Right cardiac atrium (tissue), 5 donors: Measurements from ENCODE around the gene MEGF11. TPM values are rescaled to one million over a fixed set of nuclear protein-coding genes. Genes with fewer than 3 reads are reported as not detected.

Experiments used
- ATAC-seq, 2 donors: fragments of 200-7000 bp; cut with Tn5 transposase; one replicate each; pipeline versions ENCODE4 v1.8.0 to v1.9.1; 2020; ENCODE audit warnings: moderate library complexity in 2 of 2, mild to moderate bottlenecking in 1 of 2
- DNase-seq, 3 donors: peaks; one replicate each; pipeline ENCODE4 v3.0.0-alpha.2; 2020
- H3K27ac ChIP-seq: one replicate; pipeline ENCODE4 v1.5.1; 2013; ENCODE audit warnings: mild to moderate bottlenecking, low read length, control low read depth, moderate library complexity
- H3K27me3 ChIP-seq: one replicate; pipeline ENCODE4 v1.6.1; 2013; ENCODE audit not compliant: control insufficient read depth, insufficient read depth
- H3K4me1 ChIP-seq: one replicate; pipeline ENCODE4 v1.6.1; 2013; ENCODE audit warnings: low read length; ENCODE audit not compliant: control insufficient read depth, insufficient read depth
- H3K4me3 ChIP-seq: one replicate; pipeline ENCODE4 v1.5.1; 2013; ENCODE audit warnings: low read length, control low read depth
- H3K9me3 ChIP-seq: one replicate; pipeline ENCODE4 v1.6.1; 2013; ENCODE audit warnings: low read length; ENCODE audit not compliant: control insufficient read depth
- WGBS: extraction: QIAGEN DNeasy Blood & Tissue Kit; methylation state at CpG from one replicate; pipeline ENCODE4 v1.1.7; 2013; 5-methylcytosine and 5-hydroxymethylcytosine counted together
- intact Hi-C, 4 donors: fragments of 100-400 bp; cut with DNase I; formaldehyde crosslinking; loops; one replicate each; pipeline versions ENCODE4 v1.11.0 to v1.14.0; 2022 to 2023
- polyA plus RNA-seq: library from polyadenylated mRNA; stranded (reverse); fragments of 200-250 nt; gene quantifications from one replicate; pipeline ENCODE4 v1.2.3, GENCODE V29; 2013
- total RNA-seq, 4 donors: library from RNA; stranded (reverse); fragmentation: NEBNext Ultra II Directional; extraction: Animal tissue kit (Norgen Biotek cat#: 25700); gene quantifications; one replicate each; pipeline ENCODE4 v1.2.1, GENCODE V29; 2021
- donor health status: healthy with polysubstance abuse.
- donor health status: DM: no; HTN: yes; CAD: no.
- donor health status: DM: no; HTN: no; CAD: no.
- donor health status: DM: no; HTN: yes; CAD: no; lungs with severe emphysema.
- donor health status: DM: yes; HTN: yes; CAD: no.

MEGF11 gene
- total and polyA plus RNA-seq, 5 donors, result 0.08 to 0.11 (median 0.11) TPM; not detected in 2

GRCh38 chr15:65991721-65992483 is 261.6 kb downstream of the MEGF11 start:
- 59% methylated on average over 10 of the region's 10 CpGs for WGBS
- Histone ChIP-seq H3K4me3 (no peak overlapping the region), H3K9me3 (no peaks in the 10 kb centered on the region), H3K27ac (no peak overlapping the region), H3K27me3 (no peaks in the 10 kb centered on the region), H3K4me1 (no peaks in the 10 kb centered on the region)
- intact Hi-C loops, result loop anchor here in 1 of 4 donors (10.0 kb wide), 1 partner anchor 283 kb away; no protein-coding TSS in a partner anchor
- ATAC-seq, result no peak
- no peak for DNase-seq

GRCh38 chr15:65990298-65990981 is 263.1 kb downstream of the MEGF11 start:
- no peak for DNase-seq
- 77% methylated on average over 5 of the region's 5 CpGs for WGBS
- H3K9me3 ChIP-seq, result no peaks in the 10 kb centered on the region
- no peak overlapping the region for H3K27ac ChIP-seq
- intact Hi-C loops, result loop anchor here in 1 of 4 donors (10.0 kb wide), 1 partner anchor 284 kb away; no protein-coding TSS in a partner anchor
- ATAC-seq, result no peak
- no peak overlapping the region for H3K4me3 ChIP-seq
- no peaks in the 10 kb centered on the region for H3K27me3 ChIP-seq
- no peaks in the 10 kb centered on the region for H3K4me1 ChIP-seq

- no peak overlapping the region for H3K27ac ChIP-seq
- 44% methylated on average over 5 of the region's 5 CpGs for WGBS
- H3K4me1 ChIP-seq, result no peaks in the 10 kb centered on the region
- no peak for ATAC-seq
- H3K9me3 ChIP-seq, result no peaks in the 10 kb centered on the region
- intact Hi-C loops, result loop anchor here in 2 of 4 donors (10.0 kb wide), 3 partner anchors 198 to 298 kb away; no protein-coding TSS in a partner anchor
- H3K27me3 ChIP-seq, result no peaks in the 10 kb centered on the region
- DNase-seq, result no peak
- H3K4me3 ChIP-seq, result no peak overlapping the region
Measured at GRCh38 chr15:65987100-65987499, 266.4 kb downstream of the MEGF11 start.

GRCh38 chr15:65986416-65986815 is 267.1 kb downstream of the MEGF11 start:
- WGBS, result 42% methylated on average over 2 of the region's 2 CpGs
- DNase-seq (no peak), ATAC-seq (no peak)
- intact Hi-C loops, result loop anchor here in 2 of 4 donors (10.0 kb wide), 3 partner anchors 198 to 298 kb away; no protein-coding TSS in a partner anchor
- Histone ChIP-seq H3K27ac (no peak overlapping the region), H3K4me3 (no peak overlapping the region), H3K27me3 (no peaks in the 10 kb centered on the region), H3K9me3 (no peaks in the 10 kb centered on the region), H3K4me1 (no peaks in the 10 kb centered on the region)

- H3K27me3 ChIP-seq, result no peaks in the 10 kb centered on the region
- intact Hi-C loops, result loop anchor here in 2 of 4 donors (10.0 kb wide), 3 partner anchors 199 to 299 kb away; no protein-coding TSS in a partner anchor
- no peak for ATAC-seq
Measured at GRCh38 chr15:65985387-65985786, 268.2 kb downstream of the MEGF11 start.

DNA sequence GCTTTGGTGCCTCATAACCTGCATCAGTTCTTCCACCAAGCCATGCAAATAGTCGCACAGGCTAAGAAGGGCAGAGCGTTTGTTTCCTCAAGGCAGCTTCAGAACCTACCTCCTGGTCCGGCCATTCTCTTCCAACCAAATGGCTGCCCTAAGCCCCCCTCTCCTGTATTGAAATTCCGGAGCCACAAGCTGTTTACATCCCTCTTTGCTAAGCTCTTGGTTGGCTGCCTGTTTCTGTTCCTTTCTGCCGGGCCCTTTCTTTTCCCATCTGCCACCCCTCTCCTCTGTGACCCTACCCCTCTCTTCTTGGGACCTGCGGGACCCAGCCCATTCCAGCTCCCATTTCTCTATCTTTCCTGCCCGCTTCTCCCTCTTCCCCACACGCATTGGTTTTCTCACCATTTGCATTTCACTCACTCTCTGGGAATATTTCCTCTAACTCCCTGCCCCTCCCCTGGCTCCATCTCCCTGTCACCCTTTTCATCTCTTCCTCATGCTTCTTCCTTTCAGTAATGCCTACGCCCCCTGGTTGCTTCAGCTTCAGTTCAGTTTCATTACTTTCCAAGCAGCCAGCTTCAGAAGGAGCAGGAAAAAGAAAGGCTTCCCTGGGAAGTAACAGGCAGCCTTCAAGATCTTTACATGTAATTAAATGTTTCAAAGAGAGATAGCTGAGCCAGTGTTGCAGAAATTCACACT is 270.8 kb downstream of the MEGF11 start:
- H3K27ac ChIP-seq, result no peak overlapping the region
- no peaks in the 10 kb centered on the region for H3K27me3 ChIP-seq
- 43% methylated on average over 9 of the region's 9 CpGs for WGBS
- no peak overlapping the region for H3K4me3 ChIP-seq
- no peaks in the 10 kb centered on the region for H3K9me3 ChIP-seq
- ATAC-seq, result no peak
- H3K4me1 ChIP-seq, result no peaks in the 10 kb centered on the region
- DNase-seq, result no peak
- intact Hi-C loops, result loop anchor here in 3 of 4 donors (5.0 to 10.0 kb wide), 4 partner anchors 202 to 310 kb away; partner anchors contain the start of gene DIS3L (in 1 of the 3)

More at GRCh38 chr15:65985387-65985786, 268.2 kb downstream of the MEGF11 start:
- no peak for DNase-seq
- 23% methylated on average over 5 of the region's 5 CpGs for WGBS
- no peak overlapping the region for H3K27ac ChIP-seq
- no peak overlapping the region for H3K4me3 ChIP-seq
- H3K4me1 ChIP-seq, result no peaks in the 10 kb centered on the region
- no peaks in the 10 kb centered on the region for H3K9me3 ChIP-seq

DNA sequence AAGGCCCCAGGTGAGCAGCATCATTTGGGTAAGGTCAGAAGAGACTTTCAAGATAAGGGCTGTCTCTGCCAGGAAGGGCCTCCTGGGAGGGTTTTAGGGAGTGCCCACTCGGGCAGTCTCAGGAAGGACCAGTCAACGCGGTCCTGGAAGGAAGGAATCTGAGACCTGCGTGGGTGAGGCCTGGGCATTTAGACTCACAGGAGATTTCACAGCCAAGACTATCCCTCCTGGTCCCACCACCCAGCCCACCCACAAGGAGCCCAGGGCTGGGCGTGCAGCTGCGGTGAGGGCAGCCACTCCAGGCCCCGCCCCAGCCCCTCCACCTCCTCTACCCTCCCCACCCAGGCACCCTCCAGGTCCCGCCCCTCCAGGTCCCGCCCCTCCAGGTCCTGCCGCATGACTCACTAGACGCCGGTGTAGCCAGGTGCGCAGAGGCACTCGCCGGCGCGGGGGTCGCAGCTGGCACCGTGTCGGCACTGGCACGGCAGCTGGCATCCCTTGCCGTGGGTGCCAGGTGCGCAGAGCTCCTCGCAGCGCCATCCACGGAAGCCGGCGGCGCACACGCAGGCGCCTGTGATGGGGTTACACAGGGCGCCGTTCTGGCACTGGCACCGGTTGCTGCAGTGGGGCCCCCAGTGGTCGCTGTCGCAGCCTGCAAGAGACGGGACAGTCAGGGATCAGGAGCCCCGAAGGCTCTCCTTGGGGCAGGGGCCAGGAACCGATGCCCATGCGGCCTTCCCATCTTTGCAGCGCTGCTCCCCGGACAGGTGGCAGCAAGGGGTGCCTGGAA is 271.5 kb downstream of the MEGF11 start:
- intact Hi-C loops, result loop anchor here in 3 of 4 donors (5.0 to 10.0 kb wide), 4 partner anchors 203 to 310 kb away; partner anchors contain the start of gene DIS3L (in 1 of the 3)
- WGBS, result 6% methylated on average over 42 of the region's 42 CpGs
- no peak overlapping the region for H3K4me3 ChIP-seq
- no peaks in the 10 kb centered on the region for H3K4me1 ChIP-seq
- H3K9me3 ChIP-seq, result no peaks in the 10 kb centered on the region
- no peak overlapping the region for H3K27ac ChIP-seq
- ATAC-seq (peak; percentile 33 to 47), DNase-seq (peak in 1 of 3 donors; percentile 49)
- no peaks in the 10 kb centered on the region for H3K27me3 ChIP-seq

DNA sequence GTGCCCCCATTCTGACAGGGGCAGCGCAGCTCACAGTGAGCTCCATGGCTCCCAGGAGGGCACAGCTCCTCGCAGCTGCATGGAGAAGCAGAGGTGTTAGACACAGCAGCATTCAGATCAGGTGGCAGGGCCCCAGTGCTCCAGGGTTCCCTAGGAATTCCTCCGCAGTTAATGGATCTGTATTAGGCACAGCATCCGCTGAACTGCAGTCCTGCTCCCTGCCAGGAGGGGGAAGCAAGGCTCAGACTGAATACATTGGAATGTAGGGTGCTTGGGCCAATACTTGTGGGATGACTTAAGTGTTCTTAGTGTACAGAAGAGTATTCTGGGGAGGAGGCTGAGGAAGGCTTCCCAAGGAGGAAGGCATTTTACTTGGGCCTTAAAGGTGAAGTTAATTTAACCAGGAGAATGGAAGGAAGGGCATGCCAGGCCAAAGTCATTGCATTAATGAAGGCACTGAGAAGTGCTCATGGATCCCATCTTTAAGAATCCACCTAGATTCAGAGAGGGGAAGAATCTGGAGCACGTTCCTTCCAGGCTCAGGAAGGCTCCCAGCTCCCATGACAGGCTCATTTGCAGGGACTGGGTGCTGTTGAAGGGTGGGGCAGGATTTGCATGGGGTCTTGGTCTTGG is 272.6 kb downstream of the MEGF11 start:
- intact Hi-C loops, result loop anchor here in 3 of 4 donors (5.0 to 10.0 kb wide), 4 partner anchors 204 to 311 kb away; partner anchors contain the start of gene DIS3L (in 1 of the 3)
- H3K9me3 ChIP-seq, result no peaks in the 10 kb centered on the region
- no peak overlapping the region for H3K27ac ChIP-seq
- ATAC-seq (peak; percentile 74 to 84), DNase-seq (peak; percentile 52 to 80 (median 79))
- no peaks in the 10 kb centered on the region for H3K4me1 ChIP-seq
- H3K27me3 ChIP-seq, result no peaks in the 10 kb centered on the region
- no peak overlapping the region for H3K4me3 ChIP-seq
- 56% methylated on average over 5 of the region's 5 CpGs for WGBS

DNA sequence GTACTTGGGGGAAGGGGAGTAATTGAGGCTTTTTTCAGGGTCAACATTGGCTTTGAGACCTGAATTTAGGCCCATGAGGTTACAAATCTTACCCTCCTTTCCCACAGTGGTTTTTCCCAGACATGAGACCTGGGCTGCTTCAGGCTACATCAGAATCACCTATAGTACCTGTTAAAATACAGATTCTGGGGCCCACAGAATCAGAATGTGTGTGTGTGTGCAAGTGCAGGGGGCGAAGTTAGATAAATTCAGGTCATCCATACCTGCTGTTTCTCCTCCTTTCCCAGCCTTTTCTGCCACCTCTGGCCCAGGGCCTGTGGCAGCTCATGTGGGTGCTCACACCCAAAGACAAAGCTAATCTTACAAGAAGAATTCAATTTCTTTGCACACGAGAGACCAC is 273.7 kb downstream of the MEGF11 start:
- intact Hi-C loops, result loop anchor here in 3 of 4 donors (5.0 to 10.0 kb wide), 4 partner anchors 205 to 312 kb away; partner anchors contain the start of gene DIS3L (in 1 of the 3)
- H3K27me3 ChIP-seq, result peaks cover 3% of the 10 kb centered on the region

More for the DNA sequence above, 273.7 kb downstream of the MEGF11 start:
- Histone ChIP-seq H3K27ac (no peak overlapping the region), H3K9me3 (no peaks in the 10 kb centered on the region), H3K4me3 (no peak overlapping the region), H3K4me1 (no peaks in the 10 kb centered on the region)
- no peak for ATAC-seq
- 55% methylated on average over 2 of the region's 2 CpGs for WGBS
- no peak for DNase-seq
